ENCODE data around the gene MAP3K2. TPM values are rescaled to one million over a fixed set of nuclear protein-coding genes. Genes with fewer than 3 reads are reported as not detected.

The MAP3K2 gene
- total RNA-seq, 1 donor from 2014 or later = 66.1 TPM

GRCh38 chr2:127407661-127408003 is 19.9 kb upstream of the MAP3K2 start:
- peak; percentile 16 for DNase-seq (ENCODE audit: low spot score)
- intact Hi-C loops (cut with micrococcal nuclease) = loop anchor here (1.0 to 5.0 kb wide), 2 partner anchors 8 to 295 kb away; partner anchors contain the start of gene SFT2D3
- H3K36me3 Mint-ChIP-seq (ENCODE audit: low read depth) = peaks cover 3% of the 10 kb centered on the region
- H3K27ac Mint-ChIP-seq = peak overlapping the region; percentile 71
- H3K4me3 Mint-ChIP-seq = peak overlapping the region; percentile 53
- no peaks in the 10 kb centered on the region for H3K9me3 Mint-ChIP-seq
- H3K4me1 Mint-ChIP-seq (ENCODE audit: low read depth) = peaks cover 28% of the 10 kb centered on the region
- H3K27me3 Mint-ChIP-seq (ENCODE audit: insufficient read depth) = peaks cover 15% of the 10 kb centered on the region

GRCh38 chr2:127407091-127407490 is 19.3 kb upstream of the MAP3K2 start:
- Mint-ChIP-seq H3K4me1 (ENCODE audit: low read depth) (peaks cover 29% of the 10 kb centered on the region), H3K9me3 (no peaks in the 10 kb centered on the region), H3K27ac (peak overlapping the region; percentile 71), H3K27me3 (ENCODE audit: insufficient read depth) (peaks cover 17% of the 10 kb centered on the region), H3K4me3 (peak overlapping the region; percentile 53), H3K36me3 (ENCODE audit: low read depth) (peaks cover 2% of the 10 kb centered on the region)
- intact Hi-C loops (cut with micrococcal nuclease) = loop anchor here (1.0 to 5.0 kb wide), 2 partner anchors 8 to 295 kb away; partner anchors contain the start of gene SFT2D3
- no peak for DNase-seq (ENCODE audit: low spot score)

DNA sequence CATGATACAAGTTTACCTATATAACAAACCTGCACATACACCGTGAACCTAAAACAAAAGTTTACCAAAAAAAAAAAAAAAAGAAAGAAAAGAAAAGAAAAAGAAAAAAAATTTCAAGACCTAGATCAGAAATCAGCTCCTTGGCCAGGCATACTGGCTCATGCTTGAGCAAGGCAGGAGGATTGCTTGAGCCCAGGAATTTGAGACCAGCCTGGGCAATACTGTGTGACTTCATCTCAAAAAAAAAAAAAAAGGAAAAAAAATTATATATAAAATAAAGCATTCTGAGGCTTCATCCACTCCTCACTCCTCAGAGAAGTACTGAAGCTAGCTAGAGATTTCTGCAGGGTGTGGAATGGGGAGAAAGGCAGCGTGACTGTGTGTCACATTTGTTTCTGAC is 18.7 kb upstream of the MAP3K2 start:
- Mint-ChIP-seq H3K4me3 (no peak overlapping the region), H3K27ac (no peak overlapping the region), H3K36me3 (ENCODE audit: low read depth) (peaks cover 2% of the 10 kb centered on the region), H3K9me3 (no peaks in the 10 kb centered on the region), H3K4me1 (ENCODE audit: low read depth) (peaks cover 26% of the 10 kb centered on the region), H3K27me3 (ENCODE audit: insufficient read depth) (peaks cover 17% of the 10 kb centered on the region)
- DNase-seq (ENCODE audit: low spot score) = no peak
- intact Hi-C loops (cut with micrococcal nuclease) = loop anchor here (5.0 kb wide), 1 partner anchor 296 kb away; the partner anchor contains the start of gene SFT2D3

DNA sequence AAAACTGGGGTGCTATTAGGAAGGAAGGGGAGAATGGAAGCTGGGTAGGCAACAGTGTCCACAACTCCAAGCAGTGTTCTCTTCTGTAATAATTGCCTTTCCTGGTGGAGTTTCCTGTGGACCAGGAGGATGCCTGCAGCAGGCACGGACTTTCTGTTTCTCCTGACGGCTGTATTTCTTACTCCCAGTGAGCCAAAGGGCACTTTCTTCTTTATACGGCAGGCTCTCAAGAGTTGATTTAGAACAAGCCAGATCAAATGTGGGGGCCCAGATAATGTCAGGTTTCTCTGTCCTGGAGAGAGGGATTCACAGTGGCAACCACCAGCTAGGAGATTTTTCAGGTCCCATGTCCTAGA is 17.5 kb upstream of the MAP3K2 start:
- Mint-ChIP-seq H3K4me3 (no peak overlapping the region), H3K36me3 (ENCODE audit: low read depth) (no peaks in the 10 kb centered on the region), H3K27me3 (ENCODE audit: insufficient read depth) (peaks cover 17% of the 10 kb centered on the region), H3K9me3 (no peaks in the 10 kb centered on the region), H3K27ac (no peak overlapping the region), H3K4me1 (ENCODE audit: low read depth) (peaks cover 19% of the 10 kb centered on the region)
- intact Hi-C loops (cut with micrococcal nuclease) = loop anchor here (5.0 kb wide), 1 partner anchor 297 kb away; the partner anchor contains the start of gene SFT2D3
- DNase-seq (ENCODE audit: low spot score) = no peak

GRCh38 chr2:127404466-127405254 is 16.9 kb upstream of the MAP3K2 start:
- no peak overlapping the region for H3K4me3 Mint-ChIP-seq
- H3K27ac Mint-ChIP-seq = no peak overlapping the region
- H3K27me3 Mint-ChIP-seq (ENCODE audit: insufficient read depth) = peaks cover 17% of the 10 kb centered on the region
- no peaks in the 10 kb centered on the region for H3K9me3 Mint-ChIP-seq
- no peak for DNase-seq (ENCODE audit: low spot score)
- H3K36me3 Mint-ChIP-seq (ENCODE audit: low read depth) = no peaks in the 10 kb centered on the region
- H3K4me1 Mint-ChIP-seq (ENCODE audit: low read depth) = peaks cover 18% of the 10 kb centered on the region
- intact Hi-C loops (cut with micrococcal nuclease) = loop anchor here (5.0 kb wide), 1 partner anchor 298 kb away; the partner anchor contains the start of gene SFT2D3

GRCh38 chr2:127403460-127403859 is 15.7 kb upstream of the MAP3K2 start:
- peaks cover 25% of the 10 kb centered on the region for H3K4me1 Mint-ChIP-seq (ENCODE audit: low read depth)
- H3K36me3 Mint-ChIP-seq (ENCODE audit: low read depth) = no peaks in the 10 kb centered on the region
- intact Hi-C loops (cut with micrococcal nuclease) = no loop called here
- H3K4me3 Mint-ChIP-seq = no peak overlapping the region
- peaks cover 20% of the 10 kb centered on the region for H3K27me3 Mint-ChIP-seq (ENCODE audit: insufficient read depth)
- no peak overlapping the region for H3K27ac Mint-ChIP-seq
- DNase-seq (ENCODE audit: low spot score) = no peak
- no peaks in the 10 kb centered on the region for H3K9me3 Mint-ChIP-seq

- Mint-ChIP-seq H3K4me3 (no peak overlapping the region), H3K36me3 (ENCODE audit: low read depth) (peaks cover 2% of the 10 kb centered on the region), H3K27me3 (ENCODE audit: insufficient read depth) (peaks cover 20% of the 10 kb centered on the region), H3K27ac (peak overlapping the region; percentile 58), H3K4me1 (ENCODE audit: low read depth) (peaks cover 26% of the 10 kb centered on the region), H3K9me3 (no peaks in the 10 kb centered on the region)
- intact Hi-C loops (cut with micrococcal nuclease) = no loop called here
- DNase-seq (ENCODE audit: low spot score) = no peak
Measured at GRCh38 chr2:127401757-127402695, 14.3 kb upstream of the MAP3K2 start.

- intact Hi-C loops (cut with micrococcal nuclease) = no loop called here
- Mint-ChIP-seq H3K4me1 (ENCODE audit: low read depth) (peaks cover 26% of the 10 kb centered on the region), H3K36me3 (ENCODE audit: low read depth) (peaks cover 2% of the 10 kb centered on the region), H3K27ac (no peak overlapping the region), H3K27me3 (ENCODE audit: insufficient read depth) (peaks cover 20% of the 10 kb centered on the region), H3K4me3 (no peak overlapping the region), H3K9me3 (no peaks in the 10 kb centered on the region)
- DNase-seq (ENCODE audit: low spot score) = no peak
Measured at GRCh38 chr2:127400897-127401756, 13.4 kb upstream of the MAP3K2 start.

DNA sequence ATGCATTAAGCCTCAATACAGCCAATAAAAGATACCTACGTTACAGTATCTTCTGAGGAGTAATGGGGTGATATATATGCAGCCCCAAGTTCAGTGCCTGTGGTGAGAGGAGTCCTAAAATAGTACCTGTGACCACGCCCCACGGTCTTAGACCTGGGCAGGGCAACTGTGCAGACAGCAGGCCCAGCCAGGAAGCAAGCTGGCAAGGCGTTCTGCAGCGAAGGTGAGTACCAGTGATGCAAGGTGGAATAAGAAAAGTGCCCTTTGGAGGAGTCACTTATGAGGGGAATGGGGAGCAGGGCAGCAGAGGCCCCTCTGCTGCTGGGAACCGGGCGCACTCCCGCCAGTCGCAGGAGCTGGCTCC is 12.7 kb upstream of the MAP3K2 start:
- Mint-ChIP-seq H3K4me1 (ENCODE audit: low read depth) (peaks cover 26% of the 10 kb centered on the region), H3K27me3 (ENCODE audit: insufficient read depth) (peaks cover 20% of the 10 kb centered on the region), H3K9me3 (no peaks in the 10 kb centered on the region), H3K36me3 (ENCODE audit: low read depth) (peaks cover 2% of the 10 kb centered on the region), H3K27ac (no peak overlapping the region), H3K4me3 (no peak overlapping the region)
- intact Hi-C loops (cut with micrococcal nuclease) = no loop called here
- DNase-seq (ENCODE audit: low spot score) = no peak

DNA sequence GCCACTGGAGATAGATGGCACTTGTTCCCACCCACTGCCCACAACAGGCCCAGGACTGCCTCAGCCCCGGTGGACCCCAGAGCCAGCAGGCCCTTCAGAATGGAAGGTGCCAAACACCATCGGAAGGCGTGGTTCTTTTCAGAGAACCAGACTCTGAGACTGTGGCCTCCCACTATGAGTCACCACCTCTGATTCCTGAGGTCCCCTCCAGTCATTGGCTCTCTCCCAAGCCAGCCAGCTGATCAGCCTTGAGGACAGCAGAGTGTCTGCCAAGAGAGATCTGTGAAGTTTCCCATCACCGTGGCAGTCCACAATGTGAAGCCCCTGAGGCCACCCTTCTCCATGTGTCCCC is 10.4 kb upstream of the MAP3K2 start:
- H3K4me1 Mint-ChIP-seq (ENCODE audit: low read depth) = peaks cover 26% of the 10 kb centered on the region
- intact Hi-C loops (cut with micrococcal nuclease) = loop anchor here (1.0 kb wide), 1 partner anchor 10 kb away; no protein-coding TSS in a partner anchor
- H3K4me3 Mint-ChIP-seq = no peak overlapping the region
- H3K27me3 Mint-ChIP-seq (ENCODE audit: insufficient read depth) = peaks cover 5% of the 10 kb centered on the region
- DNase-seq (ENCODE audit: low spot score) = peak; percentile 36
- peaks cover under 1% of the 10 kb centered on the region for H3K9me3 Mint-ChIP-seq
- no peak overlapping the region for H3K27ac Mint-ChIP-seq
- peaks cover 6% of the 10 kb centered on the region for H3K36me3 Mint-ChIP-seq (ENCODE audit: low read depth)

GRCh38 chr2:127397568-127398238 is 9.9 kb upstream of the MAP3K2 start:
- Mint-ChIP-seq H3K27ac (no peak overlapping the region), H3K9me3 (peaks cover 6% of the 10 kb centered on the region), H3K27me3 (ENCODE audit: insufficient read depth) (peaks cover 5% of the 10 kb centered on the region), H3K4me3 (no peak overlapping the region), H3K36me3 (ENCODE audit: low read depth) (peaks cover 6% of the 10 kb centered on the region), H3K4me1 (ENCODE audit: low read depth) (peaks cover 31% of the 10 kb centered on the region)
- DNase-seq (ENCODE audit: low spot score) = no peak
- intact Hi-C loops (cut with micrococcal nuclease) = loop anchor here (1.0 kb wide), 1 partner anchor 9 kb away; no protein-coding TSS in a partner anchor

GRCh38 chr2:127394492-127394891 is 6.7 kb upstream of the MAP3K2 start:
- Mint-ChIP-seq H3K4me3 (no peak overlapping the region), H3K9me3 (peaks cover 8% of the 10 kb centered on the region), H3K27ac (peak overlapping the region; percentile 54), H3K27me3 (ENCODE audit: insufficient read depth) (peaks cover 3% of the 10 kb centered on the region), H3K36me3 (ENCODE audit: low read depth) (peaks cover 6% of the 10 kb centered on the region), H3K4me1 (ENCODE audit: low read depth) (peaks cover 46% of the 10 kb centered on the region)
- DNase-seq (ENCODE audit: low spot score) = no peak
- intact Hi-C loops (cut with micrococcal nuclease) = no loop called here
